Calu3 (cell line): ENCODE measurements around the gene EYA3. TPM values are rescaled to one million over a fixed set of nuclear protein-coding genes. Genes with fewer than 3 reads are reported as not detected.

ENCODE experiments used
- BruUV-seq: library from RNA; stranded (reverse); fragments of 400-500 nt; replicated peaks from 2 replicates; lab custom pipeline; 2021; lab: Mats Ljungman, UMichigan
- CTCF ChIA-PET: fragments of 300-600 bp; sonication (Branson Sonifier 250); formaldehyde crosslinking; loops from one replicate; lab custom pipeline; 2022; ENCODE audit warnings: antibody characterized with exemption; lab: Charles Lee
- DNase-seq: peaks from one replicate; pipeline ENCODE4 v3.0.0; 2022
- H3K27ac Mint-ChIP-seq: one replicate; pipeline ENCODE4 v1.8.0; 2022; ENCODE audit warnings: mixed read lengths; ENCODE audit not compliant: unreplicated experiment
- H3K27me3 Mint-ChIP-seq: one replicate; pipeline ENCODE4 v1.8.0; 2022; ENCODE audit warnings: mixed read lengths; ENCODE audit not compliant: unreplicated experiment
- H3K36me3 Mint-ChIP-seq: one replicate; pipeline ENCODE4 v1.8.0; 2022; ENCODE audit warnings: mild to moderate bottlenecking, moderate library complexity, mixed read lengths; ENCODE audit not compliant: insufficient read depth, unreplicated experiment
- H3K4me1 Mint-ChIP-seq: one replicate; pipeline ENCODE4 v1.8.0; 2022; ENCODE audit warnings: mild to moderate bottlenecking, low read depth, mixed read lengths; ENCODE audit not compliant: unreplicated experiment
- H3K4me3 Mint-ChIP-seq: one replicate; pipeline ENCODE4 v1.8.0; 2022; ENCODE audit warnings: mild to moderate bottlenecking, low read depth, moderate library complexity, mixed read lengths; ENCODE audit not compliant: unreplicated experiment
- H3K9me3 Mint-ChIP-seq: one replicate; pipeline ENCODE4 v1.8.0; 2022; ENCODE audit warnings: low read depth, mixed read lengths; ENCODE audit not compliant: unreplicated experiment
- intact Hi-C: fragments of 100-400 bp; cut with micrococcal nuclease; formaldehyde crosslinking; loops from one replicate; pipeline ENCODE4 v1.10.0; 2022; ENCODE audit not compliant: unreplicated experiment
- total RNA-seq: library from RNA; stranded (reverse); gene quantifications from 2 replicates; pipeline ENCODE4 v1.2.3, GENCODE V29; 2022
- TF ChIP-seq, protein P1 (sequence below): fragments of 200-600 bp; IDR thresholded peaks from one replicate; pipeline ENCODE4 v1.8.0; 2022; ENCODE audit warnings: antibody characterized with exemption; ENCODE audit not compliant: unreplicated experiment

EYA3 gene
- total RNA-seq, 1 experiment from 2014 or later = 18.8 TPM

DNA sequence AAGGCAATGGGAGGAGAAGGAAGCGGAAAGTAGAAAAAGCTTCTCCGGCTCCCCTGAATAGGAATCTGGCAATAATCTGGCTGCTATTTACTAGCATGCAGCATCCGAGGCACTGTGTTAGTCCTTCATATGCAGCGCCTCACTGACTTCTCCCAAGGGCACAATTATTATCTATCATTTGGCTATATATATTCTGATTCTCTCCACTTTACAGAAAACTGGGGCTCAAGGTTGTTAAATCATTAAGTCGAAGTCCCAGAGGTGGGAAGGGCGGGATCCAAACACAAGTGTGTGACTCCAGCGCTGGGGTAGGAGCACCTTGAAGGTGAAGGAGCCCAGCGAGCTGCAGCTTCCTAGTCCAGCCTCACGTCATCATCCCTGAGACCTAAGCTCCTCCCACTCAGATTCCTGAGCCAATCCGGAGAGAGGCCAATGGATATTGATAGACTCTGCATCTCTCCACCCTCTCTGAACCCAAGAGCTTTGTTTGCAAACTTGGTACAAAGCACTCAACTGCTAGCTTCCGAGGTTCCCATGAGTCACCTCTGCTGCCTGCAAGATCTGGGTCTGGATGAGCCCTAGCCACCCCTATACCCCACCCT lies 16.6 kb upstream of the EYA3 start:
- Mint-ChIP-seq H3K4me1 (peaks cover 15% of the 10 kb centered on the region), H3K4me3 (peak overlapping the region; percentile 63), H3K36me3 (peaks cover 4% of the 10 kb centered on the region), H3K9me3 (no peaks in the 10 kb centered on the region), H3K27me3 (no peaks in the 10 kb centered on the region), H3K27ac (peak overlapping the region; percentile 65)
- TF ChIP-seq, protein P1, sequence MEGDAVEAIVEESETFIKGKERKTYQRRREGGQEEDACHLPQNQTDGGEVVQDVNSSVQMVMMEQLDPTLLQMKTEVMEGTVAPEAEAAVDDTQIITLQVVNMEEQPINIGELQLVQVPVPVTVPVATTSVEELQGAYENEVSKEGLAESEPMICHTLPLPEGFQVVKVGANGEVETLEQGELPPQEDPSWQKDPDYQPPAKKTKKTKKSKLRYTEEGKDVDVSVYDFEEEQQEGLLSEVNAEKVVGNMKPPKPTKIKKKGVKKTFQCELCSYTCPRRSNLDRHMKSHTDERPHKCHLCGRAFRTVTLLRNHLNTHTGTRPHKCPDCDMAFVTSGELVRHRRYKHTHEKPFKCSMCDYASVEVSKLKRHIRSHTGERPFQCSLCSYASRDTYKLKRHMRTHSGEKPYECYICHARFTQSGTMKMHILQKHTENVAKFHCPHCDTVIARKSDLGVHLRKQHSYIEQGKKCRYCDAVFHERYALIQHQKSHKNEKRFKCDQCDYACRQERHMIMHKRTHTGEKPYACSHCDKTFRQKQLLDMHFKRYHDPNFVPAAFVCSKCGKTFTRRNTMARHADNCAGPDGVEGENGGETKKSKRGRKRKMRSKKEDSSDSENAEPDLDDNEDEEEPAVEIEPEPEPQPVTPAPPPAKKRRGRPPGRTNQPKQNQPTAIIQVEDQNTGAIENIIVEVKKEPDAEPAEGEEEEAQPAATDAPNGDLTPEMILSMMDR = no peak
- BruUV-seq = no TSS peak
- intact Hi-C loops = no loop called here
- CTCF ChIA-PET = interaction anchor here (0.6 to 1.6 kb wide), 7 partner anchors 9 to 247 kb away, joined by 3 to 8 read pairs (median 3); partner anchors contain the start of gene EYA3
- peak; percentile 70 for DNase-seq

DNA sequence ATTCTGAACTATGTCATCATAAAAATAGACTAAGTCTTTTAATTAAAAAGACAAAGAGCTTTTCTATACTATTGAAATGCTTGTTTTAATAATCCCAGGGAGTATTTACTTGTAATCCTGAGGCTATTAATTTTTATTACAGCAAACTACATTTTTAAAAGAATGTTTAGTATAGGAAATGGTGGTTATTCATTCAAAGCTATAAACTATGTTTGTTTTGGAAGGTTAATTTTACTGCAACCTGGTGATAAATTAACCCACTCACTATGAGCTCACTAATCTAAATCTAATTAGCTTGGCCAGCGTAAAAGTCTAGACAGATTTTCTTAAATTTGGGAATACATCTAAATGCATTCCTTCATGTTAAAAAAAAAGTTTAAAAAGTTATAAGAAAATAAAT lies 13.8 kb upstream of the EYA3 start:
- no peak overlapping the region for H3K4me3 Mint-ChIP-seq
- DNase-seq = no peak
- CTCF ChIA-PET = interaction anchor here (0.7 kb wide), 2 partner anchors 62 to 200 kb away, joined by 3 to 7 read pairs; no protein-coding TSS in a partner anchor
- H3K4me1 Mint-ChIP-seq = peaks cover 15% of the 10 kb centered on the region
- TF ChIP-seq, protein P1 = no peak
- H3K36me3 Mint-ChIP-seq = peaks cover 4% of the 10 kb centered on the region
- H3K9me3 Mint-ChIP-seq = no peaks in the 10 kb centered on the region
- intact Hi-C loops = no loop called here
- BruUV-seq = no TSS peak
- H3K27ac Mint-ChIP-seq = no peak overlapping the region
- H3K27me3 Mint-ChIP-seq = no peaks in the 10 kb centered on the region

DNA sequence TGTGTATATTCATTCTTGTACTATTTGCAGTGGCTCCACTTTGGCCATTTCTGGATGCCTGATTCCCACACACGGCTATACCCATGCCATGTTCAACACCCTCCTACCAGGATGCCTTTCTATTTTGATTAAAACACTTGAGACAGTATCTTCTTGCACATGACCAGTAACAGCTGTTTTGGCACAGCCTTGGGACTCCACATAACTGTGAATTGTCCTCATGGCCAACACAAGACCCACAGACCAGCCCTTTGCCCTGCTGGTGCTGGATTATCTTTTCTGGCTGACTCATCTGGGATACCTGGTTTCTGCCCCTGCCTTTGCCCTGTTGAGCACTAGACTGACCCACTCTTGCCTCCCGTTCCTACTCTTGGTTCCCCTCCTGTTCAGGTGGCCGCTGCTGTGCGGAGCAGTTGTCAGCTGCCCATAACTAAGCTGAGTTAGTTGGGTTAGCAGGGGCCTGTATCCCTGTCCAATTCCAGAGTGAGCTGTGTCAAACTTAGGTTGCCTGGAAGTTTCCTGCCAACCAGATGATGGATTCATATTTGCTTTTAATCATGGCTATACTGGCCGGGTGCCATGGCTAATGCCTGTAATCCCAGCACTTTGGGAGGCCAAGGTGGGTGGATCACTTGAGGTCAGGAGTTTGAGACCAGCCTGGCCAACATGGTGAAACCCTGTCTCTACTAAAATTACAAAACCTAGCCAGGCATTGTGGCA lies 10.8 kb upstream of the EYA3 start:
- TF ChIP-seq, protein P1 = no peak
- Mint-ChIP-seq H3K27me3 (no peaks in the 10 kb centered on the region), H3K9me3 (no peaks in the 10 kb centered on the region), H3K4me3 (no peak overlapping the region), H3K36me3 (no peaks in the 10 kb centered on the region), H3K4me1 (peaks cover 2% of the 10 kb centered on the region), H3K27ac (no peak overlapping the region)
- BruUV-seq = no TSS peak
- intact Hi-C loops = no loop called here
- DNase-seq = no peak
- CTCF ChIA-PET = no interaction called here

DNA sequence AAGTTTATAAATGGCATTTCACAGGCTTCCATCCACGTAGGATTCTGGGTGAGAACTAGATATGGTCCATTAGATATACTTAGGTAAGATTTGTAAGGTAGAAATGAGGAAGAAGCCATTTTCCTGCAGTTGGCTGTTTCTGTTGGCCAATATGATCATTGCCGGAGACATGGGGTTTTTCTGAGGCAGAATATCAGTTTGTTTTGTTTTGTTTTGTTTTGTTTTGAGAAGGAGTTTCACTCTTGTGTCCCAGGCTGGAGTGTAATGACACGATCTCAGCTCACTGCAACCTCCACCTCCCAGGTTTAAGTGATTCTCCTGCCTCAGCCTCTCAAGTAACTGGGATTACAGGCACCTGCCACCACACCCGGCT lies 8.7 kb upstream of the EYA3 start:
- Mint-ChIP-seq H3K27ac (no peak overlapping the region), H3K9me3 (no peaks in the 10 kb centered on the region), H3K4me1 (no peaks in the 10 kb centered on the region), H3K36me3 (no peaks in the 10 kb centered on the region), H3K27me3 (no peaks in the 10 kb centered on the region), H3K4me3 (no peak overlapping the region)
- TF ChIP-seq, protein P1 = no peak
- intact Hi-C loops = no loop called here
- CTCF ChIA-PET = no interaction called here
- BruUV-seq = no TSS peak
- no peak for DNase-seq
